AG09309 (cell line): ENCODE measurements around the gene ACACB.

Experiments
- DNase-seq: peaks from one replicate; pipeline ENCODE4 v3.0.0-alpha.2; 2010; ENCODE audit warnings: low read depth
- H3K4me3 ChIP-seq: 2 replicates; pipeline ENCODE4 v1.5.1; 2011; ENCODE audit warnings: mild to moderate bottlenecking, low read depth, low read length, moderate library complexity; ENCODE audit not compliant: control insufficient read depth
- TF ChIP-seq, protein P1 (sequence below): IDR thresholded peaks from 2 replicates; pipeline ENCODE4 v1.5.1; 2011; ENCODE audit warnings: mild to moderate bottlenecking, low read depth, low read length, inconsistent platforms; ENCODE audit not compliant: insufficient read depth, control insufficient read depth; ENCODE audit errors: missing control alignments

ACACB gene

DNA sequence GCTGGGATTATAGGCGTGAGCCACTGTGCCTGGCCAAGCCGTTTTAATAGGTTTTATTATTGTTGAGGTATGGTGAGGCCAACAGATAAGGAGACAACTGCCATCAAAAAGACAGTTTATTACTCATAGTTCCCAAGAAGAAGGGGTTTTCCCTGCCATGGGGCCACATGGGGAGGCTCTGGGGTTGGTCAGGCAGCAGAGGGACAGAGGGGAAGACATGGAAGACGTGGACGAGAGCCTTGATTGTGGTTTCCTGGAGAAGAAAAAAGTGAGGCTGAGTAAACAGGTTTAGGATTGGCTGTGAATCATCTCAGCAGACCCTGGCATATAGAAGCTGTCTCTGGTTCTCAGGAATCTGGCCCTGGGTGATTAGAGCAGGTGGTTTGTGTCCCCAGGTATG lies 122.8 kb downstream of the ACACB start:
- H3K4me3 ChIP-seq: no peak overlapping the region
- no peak for DNase-seq
- TF ChIP-seq, protein P1, sequence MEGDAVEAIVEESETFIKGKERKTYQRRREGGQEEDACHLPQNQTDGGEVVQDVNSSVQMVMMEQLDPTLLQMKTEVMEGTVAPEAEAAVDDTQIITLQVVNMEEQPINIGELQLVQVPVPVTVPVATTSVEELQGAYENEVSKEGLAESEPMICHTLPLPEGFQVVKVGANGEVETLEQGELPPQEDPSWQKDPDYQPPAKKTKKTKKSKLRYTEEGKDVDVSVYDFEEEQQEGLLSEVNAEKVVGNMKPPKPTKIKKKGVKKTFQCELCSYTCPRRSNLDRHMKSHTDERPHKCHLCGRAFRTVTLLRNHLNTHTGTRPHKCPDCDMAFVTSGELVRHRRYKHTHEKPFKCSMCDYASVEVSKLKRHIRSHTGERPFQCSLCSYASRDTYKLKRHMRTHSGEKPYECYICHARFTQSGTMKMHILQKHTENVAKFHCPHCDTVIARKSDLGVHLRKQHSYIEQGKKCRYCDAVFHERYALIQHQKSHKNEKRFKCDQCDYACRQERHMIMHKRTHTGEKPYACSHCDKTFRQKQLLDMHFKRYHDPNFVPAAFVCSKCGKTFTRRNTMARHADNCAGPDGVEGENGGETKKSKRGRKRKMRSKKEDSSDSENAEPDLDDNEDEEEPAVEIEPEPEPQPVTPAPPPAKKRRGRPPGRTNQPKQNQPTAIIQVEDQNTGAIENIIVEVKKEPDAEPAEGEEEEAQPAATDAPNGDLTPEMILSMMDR: no peak

GRCh38 chr12:109239691-109240090 lies 123.3 kb downstream of the ACACB start:
- TF ChIP-seq, protein P1: no peak
- no peak for DNase-seq
- no peak overlapping the region for H3K4me3 ChIP-seq

DNA sequence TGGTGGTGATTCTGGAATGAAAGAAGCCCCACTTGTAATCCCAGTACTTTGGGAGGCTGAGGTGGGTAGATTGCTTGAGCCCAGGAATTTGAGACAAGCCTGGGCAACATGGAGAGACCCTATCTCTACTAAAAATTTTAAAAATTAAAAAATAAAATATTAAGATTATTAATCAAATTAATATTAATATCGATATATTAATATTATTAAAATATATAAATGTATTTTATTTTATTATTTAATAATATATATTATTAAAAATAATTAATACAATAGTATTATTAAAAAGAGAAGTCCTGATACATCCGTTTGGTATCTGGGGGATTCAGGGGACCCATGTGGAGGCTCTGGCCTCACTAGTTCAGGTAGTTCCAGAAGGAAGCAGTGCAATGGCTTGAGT lies 124.0 kb downstream of the ACACB start:
- no peak overlapping the region for H3K4me3 ChIP-seq
- no peak for DNase-seq
- TF ChIP-seq, protein P1: no peak

DNA sequence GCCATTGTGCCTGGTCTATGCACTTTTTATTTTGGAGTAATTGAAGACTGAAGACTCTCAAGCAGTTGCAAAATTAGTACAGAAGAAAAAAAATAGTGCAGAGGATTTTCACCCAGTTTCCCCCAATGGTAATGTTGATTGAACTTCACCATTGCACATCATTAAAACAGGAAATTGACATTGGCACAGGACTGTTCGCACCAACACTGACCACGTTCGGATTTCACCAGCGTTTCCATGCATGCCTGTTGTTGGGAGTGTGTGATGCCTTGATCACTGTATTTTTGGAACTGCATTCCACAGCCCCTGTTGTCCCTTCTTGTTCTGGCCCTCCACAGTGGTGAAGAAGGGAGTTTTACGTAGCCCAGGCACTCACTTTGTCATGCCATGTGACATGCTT lies 125.5 kb downstream of the ACACB start:
- TF ChIP-seq, protein P1: no peak
- DNase-seq: no peak
- H3K4me3 ChIP-seq: no peak overlapping the region

DNA sequence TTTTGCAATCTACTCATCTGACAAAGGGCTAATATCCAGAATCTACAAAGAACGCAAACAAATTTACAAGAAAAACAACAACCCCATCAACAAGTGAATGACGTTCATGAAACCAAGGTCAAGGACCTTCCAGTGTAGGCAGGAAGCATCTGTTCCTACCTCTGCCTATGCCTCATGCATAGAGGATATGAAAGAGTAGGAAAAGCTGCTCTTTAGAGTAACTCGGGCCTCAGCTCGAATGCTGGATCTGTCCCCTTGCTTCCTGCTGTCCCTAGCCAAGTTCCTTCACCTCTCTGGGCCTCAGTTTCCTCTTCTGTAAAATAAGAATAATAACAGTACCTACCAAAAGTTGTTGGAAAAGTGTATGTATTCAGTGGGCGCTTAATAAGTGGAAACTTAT lies 127.7 kb downstream of the ACACB start:
- H3K4me3 ChIP-seq: no peak overlapping the region
- DNase-seq: no peak
- TF ChIP-seq, protein P1: no peak

DNA sequence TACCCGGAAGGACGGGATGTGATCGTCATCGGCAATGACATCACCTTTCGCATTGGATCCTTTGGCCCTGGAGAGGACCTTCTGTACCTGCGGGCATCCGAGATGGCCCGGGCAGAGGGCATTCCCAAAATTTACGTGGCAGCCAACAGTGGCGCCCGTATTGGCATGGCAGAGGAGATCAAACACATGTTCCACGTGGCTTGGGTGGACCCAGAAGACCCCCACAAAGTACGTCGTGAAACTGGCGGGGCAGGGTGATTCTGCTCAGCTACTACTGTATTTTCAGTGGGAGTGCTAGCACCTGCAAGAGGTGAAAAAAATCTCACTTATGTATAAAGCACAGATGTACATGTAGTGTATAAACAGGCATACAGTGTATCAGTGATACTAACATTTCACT lies 129.8 kb downstream of the ACACB start:
- H3K4me3 ChIP-seq: no peak overlapping the region
- TF ChIP-seq, protein P1: no peak
- no peak for DNase-seq

GRCh38 chr12:109247831-109248654 lies 131.7 kb downstream of the ACACB start:
- no peak for DNase-seq
- H3K4me3 ChIP-seq: no peak overlapping the region
- TF ChIP-seq, protein P1: no peak
